Measurements from ENCODE around the gene BIRC3. TPM values are rescaled to one million over a fixed set of nuclear protein-coding genes. Genes with fewer than 3 reads are reported as not detected.

BIRC3 gene
- total and polyA plus RNA-seq, 12 donors = 1.1 to 16.5 (median 5.4) TPM

- ATAC-seq (no peak), DNase-seq (no peak)
- Histone ChIP-seq H3K4me3 (no peak overlapping the region), H3K27ac (no peak overlapping the region), H3K36me3 (peaks cover 0 to under 1% (median 0%) of the 10 kb centered on the region in 9 donors), H3K27me3 (no peaks in the 10 kb centered on the region), H3K9me3 (no peaks in the 10 kb centered on the region), H3K4me1 (peaks cover 0 to 20% (median 16%) of the 10 kb centered on the region in 9 donors)
- intact Hi-C loops (cut with DNase I) = loop anchor here in 6 of 10 donors (2.0 to 5.0 kb wide), 5 partner anchors 52 to 323 kb away; no protein-coding TSS in a partner anchor
- 32 to 41% methylated on average over 1 of the region's 1 CpG for WGBS, 2 donors
- TF ChIP-seq CTCF (IDR thresholded peaks at IDR 0.05) = no peak
Measured at GRCh38 chr11:102343809-102344208, 26.5 kb downstream of the BIRC3 start.

GRCh38 chr11:102345904-102346303 lies 28.6 kb downstream of the BIRC3 start:
- H3K4me3 ChIP-seq = peak overlapping the region in 9 of 10 donors; percentile 75 to 94 (median 86)
- H3K9me3 ChIP-seq = no peaks in the 10 kb centered on the region
- H3K36me3 ChIP-seq = peaks cover 0 to 20% (median 0%) of the 10 kb centered on the region in 9 donors
- H3K4me1 ChIP-seq = peaks cover 0 to 38% (median 32%) of the 10 kb centered on the region in 9 donors
- H3K27me3 ChIP-seq = no peaks in the 10 kb centered on the region
- intact Hi-C loops (cut with DNase I) = loop anchor here in 2 of 10 donors (2.0 to 5.0 kb wide), 6 partner anchors 29 to 107 kb away; partner anchors contain the start of genes TMEM123 (in 2 of the 2) and BIRC3 (in 1 of the 2)
- no peak for TF ChIP-seq CTCF (IDR thresholded peaks at IDR 0.05)
- DNase-seq = no peak
- 15 to 21% methylated on average over 8 of the region's 8 CpGs for WGBS, 2 donors
- no peak for ATAC-seq
- peak overlapping the region; percentile 93 to 99 (median 98) for H3K27ac ChIP-seq

- 1 to 2% methylated on average over 5 of the region's 5 CpGs for WGBS, 2 donors
- H3K9me3 ChIP-seq = no peaks in the 10 kb centered on the region
- H3K27me3 ChIP-seq = no peaks in the 10 kb centered on the region
- no peak for TF ChIP-seq CTCF (IDR thresholded peaks at IDR 0.05)
- DNase-seq (no peak), ATAC-seq (no peak)
- peak overlapping the region; percentile 93 to 99 (median 98) for H3K27ac ChIP-seq
- intact Hi-C loops (cut with DNase I) = loop anchor here in 2 of 10 donors (2.0 to 5.0 kb wide), 6 partner anchors 30 to 106 kb away; partner anchors contain the start of genes TMEM123 (in 2 of the 2) and BIRC3 (in 1 of the 2)
- H3K4me1 ChIP-seq = peaks cover 0 to 38% (median 32%) of the 10 kb centered on the region in 9 donors
- peak overlapping the region; percentile 34 to 94 (median 86) for H3K4me3 ChIP-seq
- H3K36me3 ChIP-seq = peaks cover 0 to 25% (median 0%) of the 10 kb centered on the region in 9 donors
Measured at GRCh38 chr11:102346456-102346747, 29.1 kb downstream of the BIRC3 start.

- Histone ChIP-seq H3K27ac (peak within 1 kb of the TSS; percentile 93 to 99 (median 98)), H3K4me1 (peaks cover 0 to 38% (median 32%) of the 10 kb centered on the region in 9 donors), H3K4me3 (peak within 1 kb of the TSS; percentile 55 to 94 (median 86)), H3K9me3 (no peaks in the 10 kb centered on the region), H3K36me3 (peaks cover 0 to 30% (median 0%) of the 10 kb centered on the region in 9 donors), H3K27me3 (no peaks in the 10 kb centered on the region)
- ATAC-seq = peak; percentile 97 to 99 (median 98)
- DNase-seq = peak; percentile 93 to 97
- intact Hi-C loops (cut with DNase I) = loop anchor here in 3 of 10 donors (1.0 to 5.0 kb wide), 7 partner anchors 30 to 106 kb away; partner anchors contain the start of genes TMEM123 (in 2 of the 3) and BIRC3 (in 1 of the 3)
- peak; percentile 34 to 87 (median 81) for TF ChIP-seq CTCF (IDR thresholded peaks at IDR 0.05)
- 1% methylated on average over 77 of the region's 77 CpGs for WGBS, 2 donors
Measured at GRCh38 chr11:102346748-102347461, 29.6 kb downstream of the BIRC3 start, which contains the start of gene BIRC2. Gene BIRC2, plus strand, starts transcription at chr11:102347214. Its CDS starts 2,641 bp downstream, at chr11:102349855.
